NCI-H2107 treated with DMSO at 0.1 percent for 48 hours (cell line): ENCODE results near the gene PHC1.
A peak's percentile ranks its signal among the peaks of the same experiment; 100 is the strongest.

Experiments
- DNase-seq: peaks from one replicate; lab custom pipeline; 2025; ENCODE audit not compliant: unreplicated experiment; lab: John Stamatoyannopoulos, UW

PHC1 gene

DNA sequence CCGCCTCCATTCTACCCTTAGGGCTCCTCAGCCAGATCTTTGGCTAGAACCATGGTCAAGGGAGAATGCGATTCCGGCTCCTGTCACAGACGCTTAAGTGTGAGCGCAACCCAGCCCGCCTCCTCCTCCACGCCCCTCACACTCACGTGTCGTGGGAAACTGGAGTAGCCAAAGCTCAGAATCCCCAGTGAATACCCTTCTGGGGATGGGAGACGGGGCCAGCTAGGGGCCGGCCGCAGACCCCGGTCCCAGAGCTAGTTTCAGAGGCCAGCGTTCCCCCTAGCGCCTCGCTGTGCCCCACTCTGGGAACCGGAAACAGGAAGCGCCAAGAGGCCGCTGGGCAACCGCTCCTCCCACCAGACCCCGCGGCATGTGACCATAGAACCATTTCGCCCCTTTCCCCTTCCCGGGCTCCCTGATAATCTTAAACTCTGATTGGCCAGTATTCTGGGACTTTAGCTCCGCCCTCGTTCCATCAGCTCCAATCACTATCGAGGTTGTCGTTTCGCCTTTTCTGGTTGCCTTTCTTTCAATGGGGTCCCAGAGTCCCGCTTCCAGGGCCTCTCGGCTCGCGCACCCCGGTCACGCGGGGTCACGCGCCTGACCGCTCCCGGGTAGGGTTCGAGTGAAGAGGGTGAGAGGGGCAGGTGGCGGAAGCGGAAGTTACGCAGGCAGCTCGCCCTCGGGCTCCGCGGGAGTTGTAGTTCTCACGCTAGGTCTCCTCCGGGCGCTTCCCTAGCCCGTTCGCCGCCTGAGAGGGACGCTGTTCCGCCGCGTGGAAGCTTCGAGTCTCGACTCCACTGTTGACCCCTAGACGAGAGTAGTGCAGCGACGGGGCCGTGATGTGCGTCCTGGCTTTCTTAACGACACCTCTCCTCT is 35.3 kb downstream of the PHC1 start, which contains the start of gene M6PR:
Gene M6PR (minus strand): TSS at position 304 of the 879 bp plus-strand sequence. CDS start 3,241 bp downstream, outside the sequence.
- peak; percentile 96 for DNase-seq

GRCh38 chr12:8950221-8950527 is 35.9 kb downstream of the PHC1 start:
- no peak for DNase-seq

DNA sequence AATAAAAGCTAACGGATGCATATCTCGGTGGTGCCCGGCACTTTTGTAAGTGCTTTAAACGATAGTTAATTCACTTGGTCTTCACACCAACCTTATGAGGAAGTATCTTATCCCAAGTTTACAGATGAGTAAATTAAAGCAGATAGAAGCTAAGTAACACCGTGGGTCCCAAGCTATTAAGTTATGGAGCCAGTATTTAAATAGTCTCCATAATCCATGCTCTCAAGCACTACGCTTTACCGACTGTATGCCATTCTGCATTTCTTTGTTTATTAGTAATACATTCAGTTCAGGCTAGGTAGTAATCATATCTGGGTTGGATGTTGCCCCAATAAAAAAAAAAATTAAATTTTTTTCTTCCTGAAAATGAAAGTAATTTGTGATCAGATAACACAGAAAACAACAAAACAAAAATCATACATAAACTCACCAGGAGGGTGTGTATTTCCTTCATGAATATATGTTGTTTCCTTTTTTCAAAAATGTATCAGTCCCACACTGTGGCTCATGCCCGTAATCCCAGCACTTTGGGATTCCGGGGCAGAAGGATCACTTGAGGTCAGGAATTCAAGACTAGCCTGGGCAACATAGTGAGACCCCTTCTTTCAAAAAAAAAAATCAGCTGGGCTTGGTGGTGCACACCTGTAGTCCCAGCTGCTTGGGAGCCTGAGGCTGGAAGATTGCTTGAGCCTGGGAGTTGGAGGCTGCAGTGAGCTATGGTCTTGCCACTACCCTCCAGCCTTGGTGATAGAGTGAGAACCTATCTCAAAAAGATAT is 36.6 kb downstream of the PHC1 start:
- no peak for DNase-seq

GRCh38 chr12:8951744-8952143 is 37.4 kb downstream of the PHC1 start:
- no peak for DNase-seq

- no peak for DNase-seq
These were observed 39.6 kb downstream of the PHC1 start for GRCh38 chr12:8953773-8954402.

DNA sequence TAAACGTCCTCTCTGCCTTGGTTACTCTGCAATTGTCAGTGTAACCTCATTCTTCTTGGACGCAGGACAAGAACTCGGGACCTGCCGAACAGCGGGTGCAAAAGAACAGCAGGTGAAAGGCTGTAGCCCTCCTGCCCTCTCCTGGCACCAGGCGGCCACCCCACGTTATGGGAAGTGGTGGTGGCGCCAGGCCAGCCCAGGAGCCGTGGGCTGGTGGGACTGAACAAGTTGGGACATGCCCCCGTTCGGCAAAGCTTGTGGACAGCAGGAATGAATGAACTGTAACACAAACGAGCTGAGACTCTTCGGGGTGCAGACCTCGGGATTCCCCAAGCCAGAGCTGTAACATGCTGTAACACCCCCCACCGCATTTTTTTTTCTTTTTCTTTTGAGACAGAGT is 41.8 kb downstream of the PHC1 start:
- no peak for DNase-seq

DNA sequence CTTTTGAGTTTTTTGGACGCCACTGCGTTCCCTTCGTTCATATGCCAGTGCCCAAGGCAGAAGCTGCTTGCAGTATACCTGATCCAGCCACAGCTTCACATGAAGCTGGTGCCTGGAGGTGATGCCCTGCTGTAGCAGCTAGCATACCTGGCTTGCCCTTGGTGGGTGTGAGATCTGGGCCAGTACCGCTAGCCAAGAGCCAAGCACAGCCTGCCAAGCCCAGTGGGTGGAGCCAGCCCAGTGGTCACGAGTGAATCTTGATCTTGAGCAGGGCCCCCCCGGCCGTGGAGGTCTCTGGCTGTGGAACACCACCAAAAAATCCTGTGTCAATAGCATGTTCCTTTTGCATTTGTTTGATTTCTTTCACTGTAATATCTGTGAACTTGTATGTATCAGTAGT is 42.5 kb downstream of the PHC1 start:
- DNase-seq, result no peak

- DNase-seq, result no peak
These were observed 43.3 kb downstream of the PHC1 start for GRCh38 chr12:8957561-8957960.

DNA sequence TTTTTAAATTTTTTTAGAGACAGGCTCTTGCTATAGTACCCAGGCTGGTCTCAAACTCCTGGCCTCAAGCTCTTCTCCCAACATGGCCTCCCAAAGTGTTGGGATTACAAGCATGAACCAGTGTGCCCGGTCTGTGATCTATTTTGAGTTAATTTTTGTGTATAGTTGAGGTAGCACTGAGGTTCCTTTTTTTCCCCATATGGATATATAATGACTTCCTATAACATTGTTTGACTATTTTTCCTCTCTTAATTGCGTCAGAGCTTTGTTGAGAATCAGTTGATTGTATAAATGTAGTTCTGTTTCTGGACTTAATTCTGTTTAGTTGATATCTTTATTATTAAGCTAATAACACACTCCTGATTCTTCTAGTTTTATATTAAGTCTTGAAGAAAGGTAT is 43.8 kb downstream of the PHC1 start:
- DNase-seq, result no peak

- DNase-seq, result no peak
These were observed 45.9 kb downstream of the PHC1 start for GRCh38 chr12:8960176-8960575.

GRCh38 chr12:8968761-8969160 is 54.5 kb downstream of the PHC1 start:
- DNase-seq, result no peak

- no peak for DNase-seq
These were observed 55.6 kb downstream of the PHC1 start for GRCh38 chr12:8969861-8970411.

DNA sequence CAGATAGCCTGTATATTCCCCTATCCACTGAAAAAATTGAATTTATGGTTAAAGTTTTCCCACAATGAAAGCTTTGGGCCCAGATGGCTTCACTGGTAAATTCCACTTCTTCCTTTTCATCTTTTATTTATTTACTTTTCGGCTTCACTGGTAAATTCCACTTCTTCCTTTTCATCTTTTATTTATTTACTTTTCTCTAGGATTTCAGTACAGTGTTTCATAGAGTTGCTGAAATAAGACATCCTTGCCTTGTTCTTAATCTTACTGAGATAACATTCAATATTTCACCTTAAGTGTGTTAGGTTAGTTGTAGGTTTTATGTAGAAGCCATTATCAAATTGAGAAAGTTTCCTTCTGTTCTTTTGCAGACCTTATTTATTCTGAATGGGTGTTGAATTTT is 56.1 kb downstream of the PHC1 start:
- no peak for DNase-seq

DNA sequence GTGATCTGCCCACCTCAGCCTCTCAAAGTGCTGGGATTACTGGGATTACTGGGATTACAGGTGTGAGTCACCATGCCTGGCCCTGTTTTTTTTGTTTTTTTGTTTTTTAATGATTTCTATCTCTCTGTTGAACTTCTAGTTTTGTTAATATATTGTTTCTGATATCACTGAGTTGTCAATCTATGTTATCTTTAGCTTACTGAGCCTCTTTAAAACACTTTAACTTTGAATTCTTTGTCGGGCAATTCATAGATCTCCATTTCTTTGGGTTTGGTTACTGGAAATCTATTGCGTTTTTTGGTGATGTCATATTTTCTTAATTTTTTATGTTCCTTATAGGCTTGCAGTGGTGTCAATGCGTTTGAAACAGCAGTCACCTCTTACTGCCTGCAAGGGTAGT is 65.8 kb downstream of the PHC1 start:
- DNase-seq, result no peak

GRCh38 chr12:8985213-8985754 is 71.0 kb downstream of the PHC1 start:
- DNase-seq, result no peak

DNA sequence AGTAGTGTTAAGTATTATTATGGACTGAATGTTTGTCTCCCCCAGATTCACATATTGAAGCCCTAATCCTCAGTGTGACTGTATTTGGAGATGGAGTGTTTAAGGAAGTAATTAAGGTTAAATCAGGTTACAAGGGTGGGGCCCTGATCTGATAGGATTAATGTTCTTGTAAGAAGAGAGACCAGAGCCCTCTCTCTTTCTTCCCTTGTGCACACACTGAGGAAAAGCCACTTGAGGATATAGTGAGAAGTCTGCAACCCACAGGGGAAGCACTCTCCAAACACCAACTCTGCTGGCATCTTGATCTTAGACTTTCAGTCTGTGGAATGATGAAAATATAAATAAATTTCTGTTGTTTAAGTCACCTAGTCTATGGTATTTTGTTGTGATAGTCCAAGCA is 72.9 kb downstream of the PHC1 start:
- DNase-seq, result no peak

DNA sequence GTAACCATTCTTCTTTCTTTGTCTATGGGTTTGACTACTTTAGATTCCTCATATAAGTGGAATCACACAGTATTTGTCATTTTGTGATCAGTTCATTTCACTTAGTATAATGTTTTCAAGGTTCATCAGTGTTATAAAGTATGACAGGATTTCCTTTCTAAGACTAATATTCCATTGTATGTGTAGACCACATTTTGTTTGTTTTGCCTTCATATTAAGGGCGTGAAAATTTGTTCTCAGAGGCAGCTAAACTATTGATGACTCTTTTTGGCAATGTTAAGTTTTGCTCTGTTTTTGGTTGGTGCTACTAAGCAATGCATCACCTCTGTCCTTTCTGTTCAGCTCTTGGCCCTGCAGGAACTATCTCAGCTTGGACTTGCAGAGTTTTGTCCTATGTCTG is 73.4 kb downstream of the PHC1 start:
- no peak for DNase-seq

DNA sequence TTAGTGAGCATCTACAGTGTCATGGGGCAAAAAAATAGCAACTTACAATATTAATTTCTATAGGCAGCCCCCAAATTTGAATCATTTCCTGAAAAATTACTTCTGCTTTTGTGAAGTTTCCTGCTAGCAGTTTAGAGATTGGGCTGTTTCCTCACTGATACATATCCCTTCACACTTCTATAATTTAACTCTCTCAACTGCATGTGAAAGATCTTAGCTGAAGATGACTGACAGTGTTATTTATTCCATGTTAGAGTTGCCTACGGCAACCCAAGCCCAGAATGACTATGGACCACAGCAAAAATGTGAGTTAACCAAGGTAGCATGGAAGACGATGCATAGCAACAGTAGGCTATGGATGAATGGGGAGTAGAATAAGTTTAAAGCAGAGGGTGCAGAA is 75.1 kb downstream of the PHC1 start, which contains the start of gene KLRG1:
Gene KLRG1 (plus strand): TSS at position 134 of the 400 bp plus-strand sequence. CDS start 90 bp downstream, at position 224.
- DNase-seq, result no peak
